GM13976 (cell line): ENCODE data around the gene GTPBP4.
A peak's percentile ranks its signal among the peaks of the same experiment; 100 is the strongest.

Source experiments
- DNase-seq: peaks from one replicate; pipeline ENCODE4 v3.0.0; 2012; ENCODE audit warnings: low spot score
- in situ Hi-C: fragments of 300-500 bp; cut with MboI; formaldehyde crosslinking; loops from one replicate; pipeline ENCODE4 v1.12.0; 2022; ENCODE audit warnings: low sequenced_read_pairs, mixed read lengths, inconsistent platforms; ENCODE audit not compliant: unreplicated experiment
- TF ChIP-seq, protein P1 (sequence below): IDR thresholded peaks from 2 replicates; pipeline ENCODE4 v1.5.1; 2012; ENCODE audit warnings: borderline replicate concordance, mild to moderate bottlenecking; ENCODE audit not compliant: insufficient read depth; ENCODE audit errors: extremely low read depth, missing control alignments, control extremely low read depth

GTPBP4 gene

DNA sequence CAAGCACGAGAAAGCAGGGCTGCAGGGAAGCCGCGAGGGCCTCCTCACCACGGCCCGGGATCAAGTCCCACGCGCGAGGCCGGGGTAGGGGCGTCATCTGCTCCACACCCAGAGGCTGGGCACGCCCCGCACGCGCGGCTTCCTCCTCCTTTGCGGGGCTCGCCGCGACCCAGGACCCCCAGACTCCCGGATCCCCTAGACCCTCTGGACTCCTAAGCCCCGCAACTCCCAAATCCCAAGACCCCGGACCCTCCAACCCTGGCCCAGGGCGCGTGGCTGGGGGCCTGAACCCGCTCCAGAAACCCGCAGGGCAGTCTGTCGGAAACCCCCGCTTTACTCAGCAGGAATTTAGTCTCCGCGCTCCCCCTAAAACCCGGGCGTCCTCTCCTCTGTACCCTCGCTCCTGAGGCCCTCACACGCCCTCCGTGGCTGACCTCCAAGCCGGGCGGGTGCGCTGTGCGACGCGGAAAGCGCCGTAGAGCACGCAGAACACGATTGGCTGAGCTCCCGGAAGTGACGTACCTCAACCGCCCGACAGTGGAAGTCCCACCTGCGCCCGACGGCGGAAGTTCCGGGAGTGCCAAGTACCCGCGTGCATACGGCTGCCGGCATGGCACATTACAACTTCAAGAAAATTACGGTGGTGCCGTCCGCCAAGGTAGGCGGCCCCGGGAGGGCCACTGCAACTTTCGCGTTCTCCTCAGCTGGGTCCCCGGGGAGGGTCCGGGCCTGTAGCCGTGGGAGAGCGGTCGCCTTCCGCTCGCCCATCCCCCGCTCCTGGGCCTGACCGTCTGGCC lies at the start of gene GTPBP4:
TSS of gene GTPBP4 (plus strand) at position 565 of the 797 bp plus-strand sequence. CDS start at position 611, 46 bp downstream.
- TF ChIP-seq, protein P1, sequence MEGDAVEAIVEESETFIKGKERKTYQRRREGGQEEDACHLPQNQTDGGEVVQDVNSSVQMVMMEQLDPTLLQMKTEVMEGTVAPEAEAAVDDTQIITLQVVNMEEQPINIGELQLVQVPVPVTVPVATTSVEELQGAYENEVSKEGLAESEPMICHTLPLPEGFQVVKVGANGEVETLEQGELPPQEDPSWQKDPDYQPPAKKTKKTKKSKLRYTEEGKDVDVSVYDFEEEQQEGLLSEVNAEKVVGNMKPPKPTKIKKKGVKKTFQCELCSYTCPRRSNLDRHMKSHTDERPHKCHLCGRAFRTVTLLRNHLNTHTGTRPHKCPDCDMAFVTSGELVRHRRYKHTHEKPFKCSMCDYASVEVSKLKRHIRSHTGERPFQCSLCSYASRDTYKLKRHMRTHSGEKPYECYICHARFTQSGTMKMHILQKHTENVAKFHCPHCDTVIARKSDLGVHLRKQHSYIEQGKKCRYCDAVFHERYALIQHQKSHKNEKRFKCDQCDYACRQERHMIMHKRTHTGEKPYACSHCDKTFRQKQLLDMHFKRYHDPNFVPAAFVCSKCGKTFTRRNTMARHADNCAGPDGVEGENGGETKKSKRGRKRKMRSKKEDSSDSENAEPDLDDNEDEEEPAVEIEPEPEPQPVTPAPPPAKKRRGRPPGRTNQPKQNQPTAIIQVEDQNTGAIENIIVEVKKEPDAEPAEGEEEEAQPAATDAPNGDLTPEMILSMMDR: peak; percentile 74
- in situ Hi-C loops: no loop called here
- peak; percentile 100 for DNase-seq

DNA sequence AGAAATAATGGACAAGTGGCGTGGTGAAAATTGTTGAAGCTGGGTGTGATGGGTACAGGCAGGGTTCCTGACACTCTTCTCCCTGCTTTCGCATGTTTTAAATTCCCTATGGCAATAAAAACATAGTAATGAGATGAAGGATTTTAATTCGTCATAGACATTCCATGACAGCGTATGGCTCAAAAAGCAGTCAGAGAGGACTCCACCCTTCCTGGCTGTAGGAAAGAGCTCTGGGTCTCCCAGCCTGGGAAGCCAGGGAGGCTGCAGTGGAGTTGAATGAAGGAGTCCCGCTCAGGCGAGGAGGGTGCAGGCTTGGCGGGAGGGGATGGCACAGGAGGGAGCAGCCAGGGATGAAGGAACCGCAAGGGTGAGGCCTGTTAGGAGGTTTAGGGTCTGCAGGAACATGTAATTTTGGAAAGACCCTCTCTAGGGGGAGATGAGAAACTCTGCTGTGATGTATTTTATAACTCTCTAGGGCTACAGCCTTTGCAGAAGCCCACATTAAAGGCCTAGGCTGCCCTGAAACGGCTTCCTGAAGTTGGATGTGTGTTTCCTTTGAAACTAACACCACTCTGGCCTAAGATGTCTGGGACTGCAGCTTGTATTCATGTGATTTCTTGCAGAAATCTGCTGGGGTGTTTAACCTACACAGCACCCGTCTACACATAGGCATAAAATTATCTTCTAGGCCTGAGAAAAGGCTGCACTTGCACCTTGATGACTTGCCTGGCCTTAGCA lies 49.1 kb upstream of the GTPBP4 start:
- TF ChIP-seq, protein P1: no peak
- no peak for DNase-seq
- in situ Hi-C loops: no loop called here

DNA sequence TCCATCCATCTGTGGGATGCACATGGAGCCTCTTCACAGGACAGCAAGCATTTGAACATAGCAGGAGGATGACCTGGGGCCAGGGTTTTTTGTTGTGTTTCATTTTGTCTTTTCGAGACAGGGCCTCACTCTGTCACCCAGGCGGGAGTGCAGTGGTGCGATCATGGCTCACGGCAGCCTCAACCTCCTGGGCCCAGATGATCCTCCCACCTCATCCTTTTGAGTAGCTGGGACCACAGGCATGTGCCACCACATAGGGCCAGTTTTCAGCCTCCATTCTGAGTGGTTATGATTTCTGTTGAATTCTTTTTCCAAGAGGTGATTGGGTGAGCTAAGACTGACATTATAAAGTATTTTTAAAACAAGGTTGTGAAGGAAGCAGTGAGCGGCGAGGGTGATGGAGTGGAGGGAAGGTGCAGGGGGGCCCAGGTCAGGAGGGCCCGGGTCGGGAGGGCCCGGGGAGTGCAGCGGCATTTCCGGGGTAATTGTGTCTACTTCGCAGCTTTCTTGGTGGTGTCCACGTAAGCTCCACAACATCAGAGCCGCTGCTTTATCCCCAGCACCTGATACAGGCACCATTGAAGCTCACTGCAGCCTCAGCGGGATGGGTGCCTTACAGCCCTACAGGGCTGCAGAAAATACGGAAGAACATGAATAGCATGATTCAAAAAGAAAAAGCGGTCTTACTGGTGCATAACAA lies 44.8 kb upstream of the GTPBP4 start:
- TF ChIP-seq, protein P1: no peak
- DNase-seq: peak; percentile 58
- in situ Hi-C loops: no loop called here

DNA sequence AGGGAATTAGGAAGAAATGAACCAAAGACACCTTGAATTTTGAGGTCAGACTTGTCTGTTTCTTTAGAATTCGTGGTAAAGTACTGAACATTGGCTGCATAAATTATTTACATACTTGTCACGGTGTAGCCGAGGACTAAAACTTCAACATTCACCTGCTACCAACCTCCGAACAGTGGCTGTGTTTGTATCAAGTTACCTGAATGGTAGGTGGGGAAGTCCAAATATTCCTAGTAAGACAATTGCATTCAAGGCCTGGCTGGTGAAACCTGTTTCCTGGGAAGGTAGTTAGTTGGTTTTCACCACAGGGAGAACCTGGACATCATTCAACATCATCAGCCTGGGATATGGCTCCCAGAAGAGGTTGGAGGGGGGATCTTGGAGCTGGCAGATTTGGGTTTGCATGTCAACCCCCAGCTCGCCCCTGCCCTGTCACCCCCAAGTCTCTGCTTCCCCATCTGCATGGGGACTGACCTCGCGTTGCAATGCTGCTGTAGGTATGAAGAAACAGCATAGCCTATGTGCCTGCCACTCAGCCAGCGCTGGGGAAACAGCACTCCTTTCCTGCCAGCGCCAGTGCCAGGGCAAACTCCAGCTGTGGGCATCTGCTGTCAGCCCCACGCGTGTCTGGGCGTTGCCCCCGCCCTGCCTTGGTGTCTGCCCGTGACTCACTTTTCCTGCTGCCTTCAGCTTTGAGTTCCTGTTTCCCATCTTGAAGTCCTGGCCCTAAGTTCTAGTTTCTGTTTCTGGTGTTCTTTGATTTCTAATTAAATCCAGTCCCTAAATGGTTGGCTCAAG lies 44.0 kb upstream of the GTPBP4 start:
- DNase-seq: peak; percentile 51
- in situ Hi-C loops: no loop called here
- TF ChIP-seq, protein P1: no peak

DNA sequence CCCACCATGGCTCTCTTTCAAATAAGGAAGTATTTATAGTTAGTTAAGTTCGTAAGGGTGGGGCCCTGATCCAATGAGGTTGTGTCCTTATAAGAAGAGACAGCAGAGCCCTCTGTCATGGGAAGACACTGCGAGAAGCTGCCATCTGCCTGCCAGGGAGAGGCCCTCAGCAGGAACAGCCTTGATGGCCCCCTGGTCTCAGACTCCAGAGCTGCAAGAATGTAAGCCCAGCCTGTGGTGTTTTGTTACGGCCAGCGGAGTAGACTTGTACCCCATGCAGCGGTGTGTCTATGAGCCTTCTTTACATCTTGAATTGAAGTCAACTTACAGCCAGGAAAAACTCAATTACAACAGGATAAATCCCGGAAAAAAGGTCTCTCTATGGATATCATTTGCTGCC lies 42.5 kb upstream of the GTPBP4 start:
- in situ Hi-C loops: no loop called here

More for the DNA sequence above, 42.5 kb upstream of the GTPBP4 start:
- DNase-seq: no peak
- TF ChIP-seq, protein P1: no peak
